Measurements from ENCODE around the gene GPR160. TPM values are rescaled to one million over a fixed set of nuclear protein-coding genes. Genes with fewer than 3 reads are reported as not detected.

Gene GPR160
- total and polyA plus RNA-seq, 2 of the 13 experiments (the other 11 are each of a cell fraction or from before 2014, with no cell fraction given): 12.1 to 23.2 TPM

DNA sequence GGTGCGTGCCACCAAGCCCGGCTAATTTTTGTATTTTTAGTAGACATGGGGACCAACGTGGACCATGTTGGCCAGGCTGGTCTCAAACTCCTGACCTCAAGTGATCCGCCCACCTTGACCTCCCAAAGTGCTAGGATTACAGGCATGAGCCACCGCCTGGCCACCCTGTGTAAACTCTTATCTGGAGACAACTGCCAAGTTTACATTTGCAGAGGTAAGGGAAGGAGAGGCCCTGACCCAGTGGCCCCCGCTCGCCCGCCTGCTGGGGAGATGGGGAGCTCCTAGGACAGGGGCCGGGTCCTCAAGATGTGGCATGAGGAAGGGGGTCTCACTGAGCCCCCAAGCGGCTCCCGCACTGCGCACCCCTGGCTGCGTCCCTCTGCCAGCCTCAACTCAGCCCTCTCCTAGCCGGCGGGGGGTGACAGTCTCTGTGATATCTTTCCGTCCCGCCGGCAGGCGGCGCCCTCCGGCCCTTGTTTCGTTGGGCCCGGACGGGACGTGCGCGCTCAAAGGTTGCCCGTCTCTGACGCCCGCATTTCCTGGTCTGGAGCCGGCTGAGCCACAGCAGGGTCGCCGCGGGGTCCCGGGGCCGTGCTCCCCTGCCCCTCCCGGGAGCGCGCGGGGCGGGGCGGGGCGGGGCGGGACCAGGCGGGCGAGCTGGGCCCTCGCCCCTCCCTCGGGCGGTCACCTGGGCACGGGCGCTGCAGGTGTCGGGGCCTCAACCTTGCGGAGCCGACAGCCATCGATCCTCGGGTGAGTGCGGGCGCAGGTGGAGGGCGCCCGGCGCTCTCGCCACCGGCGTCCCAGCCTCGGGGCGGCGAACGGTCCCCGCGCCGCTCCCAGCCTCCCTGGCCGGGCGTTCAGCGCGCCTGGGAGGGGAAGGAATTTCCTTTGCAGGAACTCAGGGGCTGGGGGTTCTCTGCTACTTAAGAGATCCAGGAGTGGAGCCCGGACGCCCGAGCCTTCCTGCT, at the start of gene GPR160 (continued):
- TF ChIP-seq, protein P1, sequence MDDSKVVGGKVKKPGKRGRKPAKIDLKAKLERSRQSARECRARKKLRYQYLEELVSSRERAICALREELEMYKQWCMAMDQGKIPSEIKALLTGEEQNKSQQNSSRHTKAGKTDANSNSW (CRISPR knock-in tag; IDR thresholded peaks at IDR 0.05; ENCODE audit: borderline replicate concordance): no peak
- TF ChIP-seq ZNF264 (CRISPR knock-in tag; IDR thresholded peaks at IDR 0.05) (peak; percentile 49; the same call in 1 of the 2 replicates), RELA (CRISPR knock-in tag; IDR thresholded peaks at IDR 0.05) (peak; percentile 84), XRCC5 (optimal IDR thresholded peaks at IDR 0.05; ENCODE audit: low read length) (peak; percentile 65), RXRA (CRISPR knock-in tag; IDR thresholded peaks at IDR 0.05) (peak; percentile 78), ZNF124 (CRISPR knock-in tag; IDR thresholded peaks at IDR 0.05) (peak; percentile 38; the same call in 1 of the 2 replicates), ZNF614 (CRISPR knock-in tag; IDR thresholded peaks at IDR 0.05; ENCODE audit: borderline replicate concordance) (0 out of 2 replicates have a peak, but pooled peaks have one; percentile 23), MTF2 (CRISPR knock-in tag; IDR thresholded peaks at IDR 0.05; ENCODE audit: borderline replicate concordance) (0 out of 2 replicates have a peak, but pooled peaks have one; percentile 75), SP4 (CRISPR knock-in tag; IDR thresholded peaks at IDR 0.05) (peak; percentile 49; the same call in 1 of the 2 replicates)
- TF ChIP-seq, protein P2, sequence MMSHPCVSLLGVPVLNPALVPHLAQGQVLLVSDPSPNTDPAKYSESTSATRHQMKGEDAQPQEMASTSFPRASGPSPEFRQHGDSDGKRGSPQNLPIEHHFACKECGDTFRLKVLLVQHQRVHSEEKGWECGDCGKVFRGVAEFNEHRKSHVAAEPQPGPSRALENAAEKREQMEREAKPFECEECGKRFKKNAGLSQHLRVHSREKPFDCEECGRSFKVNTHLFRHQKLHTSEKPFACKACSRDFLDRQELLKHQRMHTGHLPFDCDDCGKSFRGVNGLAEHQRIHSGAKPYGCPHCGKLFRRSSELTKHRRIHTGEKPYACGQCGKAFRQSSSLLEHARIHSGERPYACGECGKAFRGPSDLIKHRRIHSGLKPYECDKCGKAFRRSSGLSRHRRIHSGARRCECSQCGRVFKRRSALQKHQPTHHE (CRISPR knock-in tag; IDR thresholded peaks at IDR 0.05; ENCODE audit: borderline replicate concordance): peak; percentile 68; the same call in 1 of the 2 replicates
- TF ChIP-seq, protein P3, sequence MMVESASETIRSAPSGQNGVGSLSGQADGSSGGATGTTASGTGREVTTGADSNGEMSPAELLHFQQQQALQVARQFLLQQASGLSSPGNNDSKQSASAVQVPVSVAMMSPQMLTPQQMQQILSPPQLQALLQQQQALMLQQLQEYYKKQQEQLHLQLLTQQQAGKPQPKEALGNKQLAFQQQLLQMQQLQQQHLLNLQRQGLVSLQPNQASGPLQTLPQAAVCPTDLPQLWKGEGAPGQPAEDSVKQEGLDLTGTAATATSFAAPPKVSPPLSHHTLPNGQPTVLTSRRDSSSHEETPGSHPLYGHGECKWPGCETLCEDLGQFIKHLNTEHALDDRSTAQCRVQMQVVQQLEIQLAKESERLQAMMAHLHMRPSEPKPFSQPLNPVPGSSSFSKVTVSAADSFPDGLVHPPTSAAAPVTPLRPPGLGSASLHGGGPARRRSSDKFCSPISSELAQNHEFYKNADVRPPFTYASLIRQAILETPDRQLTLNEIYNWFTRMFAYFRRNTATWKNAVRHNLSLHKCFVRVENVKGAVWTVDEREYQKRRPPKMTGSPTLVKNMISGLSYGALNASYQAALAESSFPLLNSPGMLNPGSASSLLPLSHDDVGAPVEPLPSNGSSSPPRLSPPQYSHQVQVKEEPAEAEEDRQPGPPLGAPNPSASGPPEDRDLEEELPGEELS (CRISPR knock-in tag; IDR thresholded peaks at IDR 0.05): 0 out of 2 replicates have a peak, but pooled peaks have one; percentile 6
- TF ChIP-seq, protein P4, sequence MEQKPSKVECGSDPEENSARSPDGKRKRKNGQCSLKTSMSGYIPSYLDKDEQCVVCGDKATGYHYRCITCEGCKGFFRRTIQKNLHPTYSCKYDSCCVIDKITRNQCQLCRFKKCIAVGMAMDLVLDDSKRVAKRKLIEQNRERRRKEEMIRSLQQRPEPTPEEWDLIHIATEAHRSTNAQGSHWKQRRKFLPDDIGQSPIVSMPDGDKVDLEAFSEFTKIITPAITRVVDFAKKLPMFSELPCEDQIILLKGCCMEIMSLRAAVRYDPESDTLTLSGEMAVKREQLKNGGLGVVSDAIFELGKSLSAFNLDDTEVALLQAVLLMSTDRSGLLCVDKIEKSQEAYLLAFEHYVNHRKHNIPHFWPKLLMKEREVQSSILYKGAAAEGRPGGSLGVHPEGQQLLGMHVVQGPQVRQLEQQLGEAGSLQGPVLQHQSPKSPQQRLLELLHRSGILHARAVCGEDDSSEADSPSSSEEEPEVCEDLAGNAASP (CRISPR knock-in tag; IDR thresholded peaks at IDR 0.05; ENCODE audit: borderline replicate concordance): peak; percentile 71; the same call in 1 of the 2 replicates
- TF ChIP-seq, protein P5, sequence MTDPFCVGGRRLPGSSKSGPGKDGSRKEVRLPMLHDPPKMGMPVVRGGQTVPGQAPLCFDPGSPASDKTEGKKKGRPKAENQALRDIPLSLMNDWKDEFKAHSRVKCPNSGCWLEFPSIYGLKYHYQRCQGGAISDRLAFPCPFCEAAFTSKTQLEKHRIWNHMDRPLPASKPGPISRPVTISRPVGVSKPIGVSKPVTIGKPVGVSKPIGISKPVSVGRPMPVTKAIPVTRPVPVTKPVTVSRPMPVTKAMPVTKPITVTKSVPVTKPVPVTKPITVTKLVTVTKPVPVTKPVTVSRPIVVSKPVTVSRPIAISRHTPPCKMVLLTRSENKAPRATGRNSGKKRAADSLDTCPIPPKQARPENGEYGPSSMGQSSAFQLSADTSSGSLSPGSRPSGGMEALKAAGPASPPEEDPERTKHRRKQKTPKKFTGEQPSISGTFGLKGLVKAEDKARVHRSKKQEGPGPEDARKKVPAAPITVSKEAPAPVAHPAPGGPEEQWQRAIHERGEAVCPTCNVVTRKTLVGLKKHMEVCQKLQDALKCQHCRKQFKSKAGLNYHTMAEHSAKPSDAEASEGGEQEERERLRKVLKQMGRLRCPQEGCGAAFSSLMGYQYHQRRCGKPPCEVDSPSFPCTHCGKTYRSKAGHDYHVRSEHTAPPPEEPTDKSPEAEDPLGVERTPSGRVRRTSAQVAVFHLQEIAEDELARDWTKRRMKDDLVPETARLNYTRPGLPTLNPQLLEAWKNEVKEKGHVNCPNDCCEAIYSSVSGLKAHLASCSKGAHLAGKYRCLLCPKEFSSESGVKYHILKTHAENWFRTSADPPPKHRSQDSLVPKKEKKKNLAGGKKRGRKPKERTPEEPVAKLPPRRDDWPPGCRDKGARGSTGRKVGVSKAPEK (CRISPR knock-in tag; IDR thresholded peaks at IDR 0.05; ENCODE audit: borderline replicate concordance): peak; percentile 26; the same call in 1 of the 2 replicates
- TF ChIP-seq, protein P6, sequence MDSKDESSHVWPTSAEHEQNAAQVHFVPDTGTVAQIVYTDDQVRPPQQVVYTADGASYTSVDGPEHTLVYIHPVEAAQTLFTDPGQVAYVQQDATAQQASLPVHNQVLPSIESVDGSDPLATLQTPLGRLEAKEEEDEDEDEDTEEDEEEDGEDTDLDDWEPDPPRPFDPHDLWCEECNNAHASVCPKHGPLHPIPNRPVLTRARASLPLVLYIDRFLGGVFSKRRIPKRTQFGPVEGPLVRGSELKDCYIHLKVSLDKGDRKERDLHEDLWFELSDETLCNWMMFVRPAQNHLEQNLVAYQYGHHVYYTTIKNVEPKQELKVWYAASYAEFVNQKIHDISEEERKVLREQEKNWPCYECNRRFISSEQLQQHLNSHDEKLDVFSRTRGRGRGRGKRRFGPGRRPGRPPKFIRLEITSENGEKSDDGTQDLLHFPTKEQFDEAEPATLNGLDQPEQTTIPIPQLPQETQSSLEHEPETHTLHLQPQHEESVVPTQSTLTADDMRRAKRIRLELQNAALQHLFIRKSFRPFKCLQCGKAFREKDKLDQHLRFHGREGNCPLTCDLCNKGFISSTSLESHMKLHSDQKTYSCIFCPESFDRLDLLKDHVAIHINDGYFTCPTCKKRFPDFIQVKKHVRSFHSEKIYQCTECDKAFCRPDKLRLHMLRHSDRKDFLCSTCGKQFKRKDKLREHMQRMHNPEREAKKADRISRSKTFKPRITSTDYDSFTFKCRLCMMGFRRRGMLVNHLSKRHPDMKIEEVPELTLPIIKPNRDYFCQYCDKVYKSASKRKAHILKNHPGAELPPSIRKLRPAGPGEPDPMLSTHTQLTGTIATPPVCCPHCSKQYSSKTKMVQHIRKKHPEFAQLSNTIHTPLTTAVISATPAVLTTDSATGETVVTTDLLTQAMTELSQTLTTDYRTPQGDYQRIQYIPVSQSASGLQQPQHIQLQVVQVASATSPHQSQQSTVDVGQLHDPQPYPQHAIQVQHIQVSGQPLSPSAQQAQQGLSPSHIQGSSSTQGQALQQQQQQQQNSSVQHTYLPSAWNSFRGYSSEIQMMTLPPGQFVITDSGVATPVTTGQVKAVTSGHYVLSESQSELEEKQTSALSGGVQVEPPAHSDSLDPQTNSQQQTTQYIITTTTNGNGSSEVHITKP (CRISPR knock-in tag; IDR thresholded peaks at IDR 0.05; ENCODE audit: low read depth): 0 out of 2 replicates have a peak, but pooled peaks have one; percentile 29
